DMS53 (cell line): Measurements from ENCODE around the gene SERINC2.
"Not testable (repeated sequence)": the region's sequence is repeated elsewhere in the genome, so short reads cannot be mapped to it uniquely, and the experiment has no call there.

Experiments
- DNase-seq: peaks from one replicate; lab custom pipeline; 2025; lab: John Stamatoyannopoulos, UW

The SERINC2 gene

DNA sequence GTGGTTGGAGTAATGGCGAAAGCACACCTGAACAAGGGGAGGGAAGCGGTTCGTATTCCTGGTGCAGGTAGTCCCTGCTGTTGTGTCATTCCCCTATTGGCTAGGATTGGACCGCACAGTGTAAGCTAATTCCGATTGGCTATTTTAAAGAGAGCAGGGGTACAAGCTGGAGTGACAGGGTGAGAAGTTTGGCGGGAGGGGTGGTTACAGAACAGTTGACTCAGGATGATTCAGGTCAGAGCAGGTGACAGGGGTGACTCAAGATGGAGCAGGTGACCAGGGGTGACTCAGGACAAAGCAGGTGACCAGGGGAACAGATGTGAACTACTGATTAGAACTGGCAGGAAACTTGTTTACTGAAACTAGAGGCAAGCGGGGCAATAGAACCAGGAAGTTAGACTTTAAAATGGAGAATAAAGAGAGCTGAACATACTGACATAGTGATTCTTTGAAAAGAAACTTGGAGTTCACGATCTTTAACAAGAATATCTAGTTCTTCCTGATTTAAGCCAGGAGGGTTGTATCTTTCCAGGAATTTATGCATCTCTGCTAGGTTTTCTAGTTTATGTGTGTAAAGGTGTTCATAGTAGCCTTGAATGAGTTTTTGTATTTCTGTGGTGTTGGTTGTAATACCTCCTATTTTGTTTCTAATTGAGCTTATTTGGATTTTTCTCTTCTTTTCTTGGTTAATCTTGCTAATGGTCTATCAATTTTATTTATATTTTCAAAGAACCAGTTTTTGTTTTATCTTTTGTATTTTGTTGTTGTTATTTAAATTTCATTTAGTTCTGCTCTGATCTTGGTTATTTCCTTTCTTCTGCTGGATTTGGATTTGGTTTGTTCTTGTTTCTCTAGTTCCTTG is 58.7 kb downstream of the SERINC2 start:
- DNase-seq = peak; percentile 99

DNA sequence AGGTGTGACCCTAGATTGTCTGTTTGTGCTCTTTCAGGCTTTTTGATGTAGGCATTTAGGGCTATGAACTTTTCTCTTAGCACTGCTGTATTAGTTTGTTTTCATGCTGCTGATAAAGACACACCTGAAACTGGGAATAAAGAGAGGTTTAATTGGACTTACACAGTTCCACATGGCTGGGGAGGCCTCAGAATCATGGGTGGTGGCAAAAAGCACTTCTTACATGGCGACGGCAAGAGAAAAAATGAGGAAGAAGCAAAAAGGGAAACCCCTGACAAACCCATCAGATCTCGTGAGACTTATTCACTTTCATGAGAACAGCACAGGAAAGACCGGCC is 59.3 kb downstream of the SERINC2 start:
- peak; percentile 38 for DNase-seq

DNA sequence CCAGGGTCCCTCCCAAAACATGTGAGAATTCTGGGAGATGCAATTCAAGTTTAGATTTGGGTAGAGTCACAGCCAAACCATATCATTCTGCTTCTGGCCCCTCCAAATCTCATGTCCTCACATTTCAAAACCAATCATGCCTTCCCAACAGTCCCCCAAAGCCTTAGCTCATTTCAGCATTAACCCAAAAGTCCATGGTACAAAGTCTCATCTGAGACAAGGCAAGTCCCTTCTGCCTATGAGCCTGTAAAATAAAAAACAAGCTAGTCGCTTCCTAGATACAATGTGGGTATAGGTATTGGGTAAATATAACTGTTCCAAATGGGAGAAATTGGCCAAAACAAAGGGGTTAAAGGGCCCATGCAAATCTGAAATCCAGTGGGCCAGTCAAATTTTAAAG is 59.7 kb downstream of the SERINC2 start:
- not testable (repeated sequence) for DNase-seq

DNA sequence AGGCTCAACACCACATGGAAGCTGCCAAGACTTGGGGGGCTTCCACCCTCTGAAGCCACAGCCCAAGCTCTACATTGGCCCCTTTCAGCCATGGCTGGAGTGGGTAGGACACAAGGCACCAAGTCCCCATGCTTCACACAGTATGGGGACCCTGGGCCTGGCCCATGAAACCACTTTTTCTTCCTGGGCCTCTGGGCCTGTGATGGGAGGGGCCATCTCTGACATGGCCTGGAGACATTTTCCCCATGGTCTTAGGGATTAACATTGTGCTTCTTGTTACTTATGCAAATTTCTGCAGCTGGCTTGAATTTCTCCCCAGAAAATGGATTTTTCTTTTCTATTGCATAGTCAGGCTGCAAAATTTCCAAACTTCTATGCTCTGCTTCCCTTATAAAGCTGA is 60.5 kb downstream of the SERINC2 start:
- DNase-seq = not testable (repeated sequence)

DNA sequence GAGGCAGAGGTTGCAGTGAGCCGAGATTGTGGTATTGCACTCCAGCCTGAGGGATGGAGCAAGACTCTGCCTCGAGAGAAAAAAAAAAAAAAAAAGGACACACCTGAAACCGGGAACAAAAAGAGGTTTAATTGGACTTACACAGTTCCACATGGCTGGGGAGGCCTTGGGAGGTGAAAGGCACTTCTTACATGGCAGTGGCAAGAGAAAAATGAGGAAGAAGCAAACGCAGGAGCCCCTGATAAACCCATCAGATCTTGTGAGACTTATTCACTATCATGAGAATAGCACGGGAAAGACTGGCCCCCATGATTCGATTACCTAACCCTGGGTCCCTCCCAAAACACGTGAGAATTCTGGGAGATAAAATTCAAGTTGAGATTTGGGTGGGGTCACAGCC is 61.6 kb downstream of the SERINC2 start:
- DNase-seq = peak; percentile 66

DNA sequence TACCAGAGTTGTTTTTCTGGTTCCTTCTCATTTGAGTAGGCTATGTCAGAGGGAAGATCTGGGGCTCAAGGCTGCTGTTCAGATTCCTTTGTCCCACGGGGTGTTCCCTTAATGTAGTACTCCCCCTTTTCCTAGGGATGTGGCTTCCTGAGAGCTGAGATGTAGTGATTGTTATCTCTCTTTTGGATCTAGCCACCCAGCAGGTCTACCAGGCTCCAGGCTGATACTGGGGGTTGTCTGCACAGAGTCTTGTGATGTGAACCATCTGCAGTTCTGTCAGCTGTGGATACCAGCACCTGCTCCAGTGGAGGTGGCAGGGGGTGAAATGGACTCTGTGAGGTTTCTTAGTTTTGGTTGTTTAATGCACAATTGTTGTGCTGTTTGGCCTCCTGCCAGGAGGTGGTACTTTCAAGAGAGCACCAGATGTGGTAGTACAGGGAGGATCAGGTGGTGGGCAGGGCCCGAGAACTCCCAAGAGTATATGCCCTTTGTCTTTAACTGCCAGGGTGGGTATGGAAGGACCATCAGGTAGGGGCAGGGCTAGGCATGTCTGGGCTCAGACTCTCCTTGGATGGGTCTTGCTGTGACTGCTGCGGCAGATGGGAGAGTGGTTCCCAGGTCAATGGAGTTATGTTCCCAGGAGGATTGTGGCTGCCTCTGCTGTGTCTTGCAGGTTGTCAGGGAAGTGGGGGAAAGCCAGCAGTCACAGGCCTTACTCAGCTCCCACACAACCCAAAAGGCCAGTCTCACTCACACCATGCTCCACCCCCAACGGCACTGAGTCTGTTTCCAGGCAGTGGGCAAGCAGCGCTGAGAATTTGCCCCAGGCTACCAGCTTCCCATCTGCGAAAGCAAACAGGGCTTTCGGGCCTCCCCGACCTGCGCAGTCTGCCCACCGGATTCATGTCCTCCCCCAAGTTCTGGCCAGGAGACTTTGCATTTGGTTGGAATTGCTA is 64.2 kb downstream of the SERINC2 start:
- DNase-seq = peak; percentile 92

DNA sequence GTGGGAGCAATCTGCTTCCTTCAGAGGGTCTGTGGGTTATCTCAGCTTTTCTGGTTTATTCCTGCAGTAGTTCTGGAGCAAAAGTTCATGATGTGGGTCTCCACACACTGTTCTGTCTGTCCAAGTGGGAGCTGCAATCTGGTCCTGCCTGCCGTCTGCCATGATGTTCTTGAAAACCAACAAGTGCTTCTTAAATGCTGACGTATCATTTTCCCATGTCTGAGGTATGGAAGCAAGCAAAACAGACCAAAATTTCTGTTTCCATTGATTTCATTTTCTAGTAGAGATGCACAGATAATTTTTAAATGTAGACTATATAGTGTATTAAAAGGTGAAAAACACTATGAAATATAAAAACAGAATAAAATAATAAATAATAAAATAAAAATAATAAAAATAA is 65.2 kb downstream of the SERINC2 start:
- no peak for DNase-seq

DNA sequence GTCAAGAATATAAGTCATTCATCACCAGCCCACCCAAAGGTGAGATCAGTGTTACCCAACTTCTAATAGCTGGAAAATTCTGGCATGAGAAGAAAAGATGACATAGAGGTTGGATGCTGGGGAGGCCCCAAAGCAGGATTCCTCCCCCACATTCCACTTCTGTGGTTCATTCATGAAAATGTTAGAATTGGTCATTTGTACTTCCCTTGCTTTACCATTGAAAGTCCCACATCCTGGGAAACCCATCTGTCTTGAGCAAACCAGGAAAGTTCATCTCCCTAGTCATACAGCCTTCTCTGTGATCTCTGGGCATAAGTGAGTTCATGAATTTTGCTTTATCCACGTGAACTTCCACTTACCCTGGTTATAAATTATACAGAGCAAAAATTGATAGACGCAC is 66.8 kb downstream of the SERINC2 start:
- no peak for DNase-seq

DNA sequence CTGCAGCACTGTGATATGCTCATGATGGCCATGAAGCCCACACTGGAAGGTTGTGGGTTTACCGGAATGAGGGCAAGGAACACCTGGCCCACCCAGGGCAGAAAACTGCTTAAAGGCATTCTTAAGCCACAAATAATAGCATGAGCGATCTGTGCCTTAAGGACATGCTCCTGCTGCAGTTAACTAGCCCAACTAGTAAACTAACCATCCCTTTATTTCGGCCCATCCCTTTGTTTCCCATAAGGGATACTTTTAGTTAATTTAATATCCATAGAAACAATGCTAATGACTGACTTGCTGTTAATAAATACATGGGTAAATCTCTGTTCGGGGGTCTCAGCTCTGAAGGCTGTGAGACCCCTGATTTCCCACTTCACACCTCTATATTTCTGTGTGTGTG is 67.4 kb downstream of the SERINC2 start:
- DNase-seq = not testable (repeated sequence)

DNA sequence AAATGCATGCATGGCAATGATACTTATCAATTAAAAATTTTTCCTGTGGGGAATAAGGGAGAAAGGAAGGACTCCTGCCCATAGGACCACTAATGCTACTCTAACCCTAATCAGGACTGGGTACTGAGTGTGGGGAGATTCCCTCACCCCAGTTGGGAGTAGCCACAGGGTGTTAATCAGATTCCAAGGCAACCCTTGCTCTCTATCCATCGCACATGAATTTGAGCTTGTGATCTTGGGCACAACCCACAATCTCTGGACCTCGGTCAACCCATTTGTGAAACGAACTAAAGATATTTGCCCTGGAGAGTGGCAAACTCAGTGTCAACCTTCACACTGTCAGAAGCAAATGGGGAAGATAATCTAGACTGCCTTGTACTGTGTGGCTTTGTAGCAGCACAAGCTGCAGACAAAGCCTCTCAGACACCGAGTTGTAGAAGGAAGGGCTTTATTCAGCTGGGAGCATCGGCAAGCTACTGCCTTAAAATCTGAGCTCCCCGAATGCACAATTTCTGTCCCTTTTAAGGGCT is 69.5 kb downstream of the SERINC2 start:
- no peak for DNase-seq

DNA sequence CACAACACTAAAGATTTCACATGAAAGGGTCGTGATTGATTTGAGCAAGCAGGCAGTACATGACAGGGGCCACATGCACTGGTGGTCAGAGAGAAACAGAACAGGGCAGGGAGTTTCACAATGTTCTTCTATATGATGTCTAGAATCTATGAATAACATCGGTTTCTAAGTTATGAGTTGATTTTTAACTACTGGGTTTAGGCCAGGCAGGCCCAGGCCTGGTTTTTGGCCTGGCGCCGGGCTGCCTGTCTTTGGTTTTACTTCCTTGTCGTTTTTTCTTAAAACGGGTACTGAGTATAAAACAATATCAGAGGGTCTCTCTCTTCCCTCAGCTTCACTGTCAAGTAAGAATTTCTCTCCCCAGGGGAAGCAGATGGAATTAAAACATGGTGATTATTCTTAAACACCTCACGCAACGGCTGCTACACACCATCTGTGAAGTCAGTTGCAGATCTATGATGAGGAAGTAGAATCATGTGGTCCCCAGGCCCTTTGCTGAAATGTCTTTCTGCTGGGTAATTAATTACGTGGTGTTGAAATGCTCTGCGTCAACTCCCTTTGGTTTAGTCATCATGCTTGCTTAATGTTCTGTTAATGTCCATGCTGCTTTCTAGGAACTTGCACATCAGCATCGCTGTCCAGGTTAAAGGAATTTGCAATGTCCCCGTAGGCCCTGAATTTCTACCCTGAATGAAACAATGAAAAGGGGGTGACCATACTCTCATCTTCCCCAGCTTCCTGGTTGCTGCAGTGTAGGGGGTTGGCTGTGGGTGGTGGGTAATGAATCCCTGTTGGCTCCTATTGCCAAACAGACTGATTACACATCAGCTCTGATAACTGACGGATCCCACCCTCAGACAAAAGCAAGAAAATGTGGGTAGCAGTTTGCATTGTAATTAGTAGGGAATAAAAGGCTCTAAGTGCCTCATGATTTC is 70.3 kb downstream of the SERINC2 start:
- DNase-seq = no peak
